GM12873 (cell line): ENCODE results near the gene TLNRD1.

Experiments
- TF ChIP-seq, protein P1 (sequence below): IDR thresholded peaks from 2 replicates; pipeline ENCODE4 v1.5.1; 2012; ENCODE audit warnings: low read depth, mild to moderate bottlenecking, moderate library complexity, low read length, control low read depth; ENCODE audit not compliant: insufficient read depth; ENCODE audit errors: missing control alignments

Gene TLNRD1

DNA sequence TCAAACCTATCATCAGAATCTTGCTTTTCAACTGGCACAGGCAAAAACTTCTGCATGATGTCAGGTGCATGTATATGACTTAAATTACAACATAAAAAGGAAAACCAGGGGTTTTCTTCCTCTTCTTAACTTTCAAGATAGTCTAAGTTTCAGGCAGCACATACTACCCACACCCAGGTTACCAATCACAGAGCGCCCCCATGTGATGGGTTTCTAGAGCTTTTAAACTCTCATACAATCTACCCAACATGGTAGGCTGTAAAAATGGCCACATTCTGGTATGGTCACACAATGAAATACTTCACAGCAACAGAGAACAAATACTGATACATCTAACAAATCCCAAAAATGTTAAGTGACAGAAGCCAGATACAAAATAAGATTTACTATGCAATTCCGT lies 18.5 kb upstream of the TLNRD1 start:
- TF ChIP-seq, protein P1, sequence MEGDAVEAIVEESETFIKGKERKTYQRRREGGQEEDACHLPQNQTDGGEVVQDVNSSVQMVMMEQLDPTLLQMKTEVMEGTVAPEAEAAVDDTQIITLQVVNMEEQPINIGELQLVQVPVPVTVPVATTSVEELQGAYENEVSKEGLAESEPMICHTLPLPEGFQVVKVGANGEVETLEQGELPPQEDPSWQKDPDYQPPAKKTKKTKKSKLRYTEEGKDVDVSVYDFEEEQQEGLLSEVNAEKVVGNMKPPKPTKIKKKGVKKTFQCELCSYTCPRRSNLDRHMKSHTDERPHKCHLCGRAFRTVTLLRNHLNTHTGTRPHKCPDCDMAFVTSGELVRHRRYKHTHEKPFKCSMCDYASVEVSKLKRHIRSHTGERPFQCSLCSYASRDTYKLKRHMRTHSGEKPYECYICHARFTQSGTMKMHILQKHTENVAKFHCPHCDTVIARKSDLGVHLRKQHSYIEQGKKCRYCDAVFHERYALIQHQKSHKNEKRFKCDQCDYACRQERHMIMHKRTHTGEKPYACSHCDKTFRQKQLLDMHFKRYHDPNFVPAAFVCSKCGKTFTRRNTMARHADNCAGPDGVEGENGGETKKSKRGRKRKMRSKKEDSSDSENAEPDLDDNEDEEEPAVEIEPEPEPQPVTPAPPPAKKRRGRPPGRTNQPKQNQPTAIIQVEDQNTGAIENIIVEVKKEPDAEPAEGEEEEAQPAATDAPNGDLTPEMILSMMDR: peak; percentile 64

DNA sequence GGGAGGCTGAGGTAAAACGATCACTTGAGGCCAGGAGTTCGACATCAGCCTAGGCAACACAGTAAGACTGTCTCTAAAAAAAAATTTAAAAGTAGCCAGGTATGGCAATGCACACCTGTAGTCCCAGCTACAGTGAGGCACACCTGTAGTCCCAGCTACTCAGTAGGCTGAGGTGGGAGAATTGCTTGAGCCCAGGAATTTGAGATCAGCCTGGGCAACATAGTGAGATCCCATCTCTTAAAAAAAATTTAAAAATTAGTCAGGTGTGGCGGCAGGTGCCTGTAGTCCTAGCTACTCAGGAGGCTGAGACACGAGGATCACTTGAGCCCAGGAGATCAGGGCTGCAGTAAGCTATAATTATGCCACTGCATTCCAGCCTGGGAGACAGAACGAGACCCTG lies 17.9 kb upstream of the TLNRD1 start:
- TF ChIP-seq, protein P1: no peak

DNA sequence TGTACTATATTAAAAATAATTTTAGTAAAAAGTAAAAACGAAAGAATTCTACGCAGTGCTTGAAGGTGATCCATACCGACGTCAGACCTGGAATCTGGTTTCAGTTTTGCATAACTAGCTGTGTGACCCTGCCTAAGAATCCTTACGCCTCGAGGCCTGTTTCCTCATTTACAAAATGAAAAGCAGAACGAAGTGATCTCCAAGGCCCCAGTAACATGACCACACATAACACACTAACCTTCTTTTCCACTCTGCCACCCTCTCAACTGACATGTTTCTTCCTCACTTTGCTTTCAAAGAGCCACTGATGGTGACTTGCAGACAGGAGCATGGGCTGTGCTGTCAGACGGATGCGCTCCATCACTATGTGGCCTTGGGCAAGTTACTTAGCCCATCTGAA lies 15.9 kb upstream of the TLNRD1 start:
- TF ChIP-seq, protein P1: no peak

DNA sequence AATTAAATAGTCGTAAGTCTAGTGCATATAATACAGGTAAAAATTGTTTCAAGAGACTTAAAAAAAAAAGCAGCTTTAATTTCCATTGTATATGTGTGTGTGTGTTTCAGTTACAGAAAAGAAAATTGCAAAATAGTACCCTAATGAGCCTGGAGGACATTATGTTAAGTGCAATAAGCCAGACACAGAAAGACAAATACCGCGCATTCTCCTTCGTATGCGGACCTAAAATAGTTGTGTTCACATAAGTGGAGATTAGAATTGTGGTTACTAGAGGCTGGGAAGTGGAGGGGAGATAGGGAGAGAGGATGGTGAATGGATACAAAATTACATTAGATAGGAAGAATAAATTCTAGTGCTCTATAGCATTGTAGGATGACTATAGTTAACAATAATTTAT lies 14.7 kb upstream of the TLNRD1 start:
- TF ChIP-seq, protein P1: no peak

DNA sequence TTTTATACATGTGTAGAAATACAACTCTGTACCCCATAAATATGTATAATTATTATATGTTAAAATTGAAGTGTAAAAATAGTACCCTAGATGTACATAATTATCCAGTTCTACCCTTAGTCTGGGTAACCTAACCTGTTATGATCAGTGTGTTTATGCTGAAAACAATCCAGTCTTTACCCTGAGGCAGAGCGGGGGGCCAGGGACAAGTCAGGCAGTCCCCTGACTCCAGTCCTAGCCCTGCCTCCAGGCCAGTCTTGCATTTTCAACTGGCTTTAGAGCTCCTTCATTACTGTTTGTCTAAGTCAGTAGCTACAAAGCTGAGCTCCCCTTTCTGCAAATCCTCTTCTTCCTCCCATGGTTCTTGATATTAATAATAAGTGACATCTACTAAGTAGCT lies 14.2 kb upstream of the TLNRD1 start:
- TF ChIP-seq, protein P1: no peak

DNA sequence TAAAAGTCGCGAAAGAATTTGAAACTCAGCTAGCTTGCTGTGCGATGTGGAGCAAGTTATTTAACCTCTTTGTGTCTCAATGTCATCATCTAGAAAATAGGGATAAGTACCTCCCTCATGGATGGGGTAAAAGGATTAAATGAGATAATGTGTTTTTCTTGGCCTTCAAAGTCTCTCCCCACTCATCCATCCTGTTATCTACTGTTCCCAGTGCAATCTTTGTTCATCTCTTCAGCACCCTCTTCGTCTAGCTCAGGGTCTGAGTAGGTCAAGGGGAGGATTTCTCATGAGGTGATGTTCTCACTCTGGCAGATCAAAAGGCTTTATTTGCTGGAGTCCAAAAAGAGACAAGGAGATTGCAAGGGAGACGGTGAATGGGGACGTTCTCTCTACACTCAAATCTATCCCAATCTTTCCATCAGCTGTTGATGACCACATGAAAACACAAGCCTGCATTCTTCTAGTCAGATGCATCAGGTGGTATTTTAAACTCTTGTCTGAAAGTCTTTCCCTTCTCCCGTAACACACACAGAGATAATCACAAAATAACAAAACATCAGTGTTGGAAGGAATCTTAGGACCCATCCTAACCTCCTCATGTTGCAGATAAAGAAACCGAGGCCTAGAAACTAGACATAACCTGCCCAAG lies 12.5 kb upstream of the TLNRD1 start:
- TF ChIP-seq, protein P1: no peak

DNA sequence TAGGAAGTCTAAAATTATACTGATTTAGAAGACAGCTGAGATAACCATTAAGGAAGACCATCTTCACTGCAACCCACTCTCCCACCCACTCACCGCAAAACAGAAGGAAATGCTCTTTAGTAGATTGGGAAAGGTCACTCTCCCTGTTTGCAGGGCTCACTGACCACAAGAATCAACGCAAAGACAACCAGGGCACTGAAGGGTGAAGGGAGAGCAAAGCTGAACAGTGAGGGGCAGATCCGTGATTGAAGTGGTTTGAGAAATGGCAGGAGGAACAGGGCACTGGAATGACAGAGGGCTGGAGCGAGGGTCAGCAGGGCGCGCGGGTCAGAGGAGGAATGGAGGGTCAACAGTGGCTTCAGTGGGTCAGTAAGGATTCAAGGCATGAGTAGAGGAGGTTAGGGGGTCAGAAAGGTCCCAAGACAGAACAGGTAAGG lies 11.6 kb upstream of the TLNRD1 start:
- TF ChIP-seq, protein P1: no peak
